Eye (tissue), 1 donor: ENCODE measurements around the gene NCAPH2.

ENCODE experiments used
- DNase-seq: peaks from one replicate; pipeline ENCODE4 v3.0.0-alpha.2; 2015

The NCAPH2 gene

GRCh38 chr22:50507991-50508884, at the start of gene NCAPH2:
TSS of gene NCAPH2 (plus strand) at chr22:50508224. CDS start at chr22:50508338, 114 bp downstream.
- DNase-seq: peak; percentile 99

GRCh38 chr22:50459016-50459415, 49.0 kb upstream of the NCAPH2 start:
- no peak for DNase-seq

DNA sequence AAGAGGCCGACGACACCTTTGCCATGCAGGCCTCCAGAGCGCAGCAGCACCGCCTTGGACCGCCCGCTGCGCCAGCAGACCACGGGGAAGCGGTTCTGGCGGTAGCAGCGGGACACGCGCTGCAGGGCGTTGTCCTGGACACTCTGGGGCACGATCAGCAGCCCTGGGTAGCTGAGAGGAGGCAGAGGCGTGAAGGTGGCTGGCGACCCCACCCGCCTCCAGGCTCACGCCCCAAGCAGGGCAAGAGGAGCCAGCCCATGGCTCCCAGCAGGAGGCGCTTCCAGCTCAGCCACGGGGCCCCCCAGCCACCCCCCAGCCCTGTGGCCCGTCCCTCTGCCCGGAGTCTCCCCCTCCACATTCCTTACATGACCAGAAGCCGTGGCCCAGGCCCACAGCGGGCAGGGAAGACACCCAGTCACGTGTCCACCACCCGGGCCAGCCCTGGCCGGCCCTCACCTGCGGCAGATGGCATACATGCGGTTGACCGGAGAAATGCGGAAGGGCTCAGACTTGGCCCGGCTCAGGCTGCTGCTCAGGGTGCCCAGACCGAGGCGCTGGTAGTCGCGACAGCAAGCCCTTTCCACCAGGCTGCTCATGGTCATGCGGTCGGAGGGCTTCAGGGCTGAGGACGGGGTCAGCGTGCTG, 48.4 kb upstream of the NCAPH2 start:
- no peak for DNase-seq

- no peak for DNase-seq
Observed at GRCh38 chr22:50460938-50461337, 47.1 kb upstream of the NCAPH2 start.

- no peak for DNase-seq
Observed at GRCh38 chr22:50461536-50461935, 46.5 kb upstream of the NCAPH2 start.

DNA sequence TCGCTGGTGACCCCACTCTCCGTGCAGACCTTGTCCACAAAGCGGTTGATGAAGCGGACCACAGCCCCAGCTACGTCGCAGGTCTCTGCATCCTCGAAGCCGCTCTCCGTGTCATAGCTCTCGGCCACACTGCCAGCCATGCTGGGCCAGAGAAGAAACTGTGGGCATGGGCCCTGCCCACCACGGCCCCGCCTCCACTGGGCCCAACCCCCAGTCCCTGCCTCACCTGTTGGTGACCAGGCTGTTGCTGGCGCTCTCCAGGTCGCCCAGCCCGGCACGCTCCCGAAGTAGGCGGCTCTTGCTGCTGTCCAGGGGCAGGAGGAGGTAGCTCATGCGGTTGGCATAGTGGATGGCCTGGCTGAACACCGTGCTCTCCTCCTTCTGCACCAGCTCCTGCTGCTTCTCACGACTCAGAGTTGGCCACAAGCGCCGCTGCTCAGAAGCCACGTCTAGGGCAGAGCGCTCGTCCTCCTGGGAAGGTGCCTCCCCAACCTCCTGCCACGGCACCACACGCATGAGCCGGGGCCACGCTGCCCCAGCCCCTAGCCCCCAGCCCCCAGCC, 46.0 kb upstream of the NCAPH2 start:
- no peak for DNase-seq

DNA sequence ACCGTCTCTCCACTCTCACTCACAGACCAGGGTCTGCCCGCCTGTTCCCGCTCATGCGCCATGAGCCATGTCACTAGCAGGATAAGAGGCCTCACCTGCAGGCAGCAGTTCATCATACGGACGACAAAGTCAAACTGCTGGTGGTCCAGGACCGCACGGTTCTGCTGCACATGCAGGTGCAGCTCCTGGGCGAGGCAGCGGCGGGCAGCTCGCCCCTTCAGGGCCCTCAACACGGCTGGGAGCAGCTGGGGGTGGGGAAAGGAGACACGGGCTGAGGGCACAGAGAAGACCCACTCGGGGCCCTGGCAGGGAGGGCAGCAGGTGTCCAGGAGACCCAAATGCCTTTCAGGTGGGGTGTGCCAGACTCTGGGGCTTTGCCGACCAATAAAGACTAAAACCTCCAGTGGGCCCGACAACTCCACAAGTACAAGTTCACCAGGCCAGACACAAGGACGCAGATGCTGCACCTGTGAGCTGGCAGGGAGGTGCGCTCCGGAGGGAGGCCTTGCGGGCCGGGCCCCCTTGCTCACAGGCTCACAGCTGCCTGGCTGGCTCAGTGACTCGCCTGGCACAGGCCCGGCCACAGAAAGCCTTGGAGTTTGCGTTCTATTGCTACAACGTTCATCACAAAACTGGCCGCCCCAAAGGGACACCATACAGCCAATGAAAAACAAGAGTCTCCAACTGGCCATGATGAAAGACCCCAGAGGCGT, 44.7 kb upstream of the NCAPH2 start:
- DNase-seq: no peak

- no peak for DNase-seq
Observed at GRCh38 chr22:50464451-50464850, 43.6 kb upstream of the NCAPH2 start.

- DNase-seq: no peak
Observed at GRCh38 chr22:50465066-50465930, 42.7 kb upstream of the NCAPH2 start.

DNA sequence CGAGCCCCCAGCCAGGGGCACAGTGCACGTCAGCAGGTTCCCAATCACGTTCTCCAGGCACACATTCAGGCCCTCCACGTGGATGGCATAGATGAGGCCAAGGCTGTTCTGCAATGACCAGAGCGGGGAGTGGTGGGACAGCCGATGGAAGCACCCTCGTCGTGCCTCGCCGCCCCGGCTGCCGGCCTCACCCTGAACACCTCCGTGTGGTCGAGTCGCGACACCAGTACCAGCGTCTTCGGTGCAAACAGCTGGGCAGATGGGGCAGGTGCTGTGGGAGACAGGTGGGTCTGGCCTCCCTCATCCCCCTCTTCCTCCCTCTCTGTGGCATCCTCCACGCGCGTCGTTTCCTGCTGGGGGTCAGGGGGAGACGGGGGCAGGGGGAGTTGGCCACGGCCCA, 40.7 kb upstream of the NCAPH2 start:
- no peak for DNase-seq

DNA sequence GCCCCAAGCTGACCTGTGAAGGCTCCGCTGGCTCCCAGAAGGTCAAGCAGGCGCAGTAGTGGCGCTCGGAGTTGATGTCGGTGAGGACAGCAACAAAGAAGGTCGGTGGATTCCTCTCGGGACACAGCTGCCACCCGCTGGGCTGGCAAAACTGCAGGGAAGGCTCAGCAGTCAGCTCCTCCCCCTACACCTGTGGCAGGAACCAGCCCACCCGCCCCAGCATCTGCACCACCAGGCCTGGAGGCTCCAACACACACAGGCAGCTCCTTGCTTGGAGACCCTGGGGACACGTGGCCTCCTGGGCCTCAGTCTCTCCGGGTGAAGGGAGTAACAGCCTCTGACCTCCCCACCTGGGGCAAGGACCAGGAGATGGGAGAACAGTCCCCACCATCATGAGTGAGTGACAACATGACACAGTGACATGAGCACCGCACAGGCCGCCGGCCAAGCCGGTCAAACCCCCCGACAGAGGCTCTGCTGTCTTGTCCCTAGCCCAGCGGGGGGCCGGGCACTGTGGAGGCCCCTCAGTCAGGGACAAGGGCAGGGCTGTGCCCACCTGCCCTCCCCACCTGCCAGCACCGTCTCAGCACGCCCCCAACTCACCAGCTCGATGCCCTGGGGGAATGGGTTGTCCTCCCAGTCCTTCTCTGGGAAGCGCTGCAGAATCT, 40.1 kb upstream of the NCAPH2 start:
- DNase-seq: no peak

DNA sequence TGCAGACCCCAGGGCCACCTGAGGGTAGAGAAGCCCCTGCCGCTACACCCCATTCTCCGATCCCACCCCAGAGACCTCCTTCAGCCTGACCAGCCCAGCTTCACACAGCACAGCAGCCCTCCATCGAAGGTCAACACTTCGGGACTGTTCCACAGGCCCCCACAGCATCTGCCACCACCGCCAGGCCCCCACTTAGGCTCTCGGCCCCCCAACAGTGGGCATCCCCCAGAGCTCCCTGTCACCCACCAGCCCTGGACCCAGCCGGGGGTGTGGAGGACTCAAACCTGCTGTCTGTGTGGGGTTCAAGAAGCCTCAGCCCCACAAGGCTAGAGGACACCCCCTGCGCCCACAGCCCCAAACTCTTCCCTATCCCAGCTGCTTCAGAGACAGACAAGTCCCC, 39.4 kb upstream of the NCAPH2 start:
- no peak for DNase-seq

DNA sequence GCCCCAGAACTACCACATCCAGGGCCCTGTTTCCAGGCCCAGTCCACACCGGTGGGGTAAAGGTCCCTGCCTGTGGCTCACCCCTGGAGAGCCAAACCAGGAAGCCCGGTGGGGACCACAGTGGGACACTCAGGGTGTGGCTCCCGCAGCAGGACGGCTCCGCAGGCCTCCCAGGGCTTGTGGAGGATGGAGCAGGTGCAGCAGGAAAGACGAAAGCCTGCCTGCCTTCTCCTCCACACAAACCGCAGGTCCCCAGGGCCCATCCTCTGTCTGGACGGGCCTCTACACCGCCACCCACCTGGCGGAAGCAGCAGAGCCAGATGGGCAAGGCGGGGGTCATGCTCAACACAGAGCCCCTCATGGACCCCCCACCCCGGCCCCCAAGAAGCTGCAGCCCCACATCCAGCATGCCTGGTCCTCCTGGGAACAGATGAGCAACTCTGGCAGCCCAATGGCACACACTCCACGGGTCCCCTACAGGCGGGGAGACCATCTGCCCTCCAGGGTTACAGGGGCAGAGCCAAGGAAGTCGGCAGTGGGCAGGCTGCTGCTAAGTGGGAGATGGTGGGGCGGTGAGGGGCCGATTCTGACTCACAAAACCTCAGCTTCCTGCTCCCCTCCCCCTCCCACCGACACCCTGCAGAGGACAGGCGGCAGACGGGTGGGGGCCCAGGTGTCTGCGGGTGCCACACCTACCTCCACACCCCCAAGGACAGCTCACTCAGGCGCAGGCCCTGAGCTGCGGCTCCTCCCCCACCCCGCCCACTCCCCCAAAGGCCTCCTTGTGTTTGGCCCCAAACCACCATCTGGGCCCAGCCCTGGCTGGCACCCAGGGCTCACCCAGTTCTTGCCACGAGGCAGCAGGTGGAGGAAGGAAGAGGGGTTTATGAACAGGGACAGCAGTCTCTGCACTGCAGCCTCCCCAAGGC, 38.4 kb upstream of the NCAPH2 start:
- no peak for DNase-seq

GRCh38 chr22:50470491-50470890, 37.5 kb upstream of the NCAPH2 start:
- DNase-seq: no peak

GRCh38 chr22:50471197-50471847, 36.7 kb upstream of the NCAPH2 start:
- DNase-seq: no peak

- DNase-seq: no peak
Observed at GRCh38 chr22:50471962-50472361, 36.1 kb upstream of the NCAPH2 start.

DNA sequence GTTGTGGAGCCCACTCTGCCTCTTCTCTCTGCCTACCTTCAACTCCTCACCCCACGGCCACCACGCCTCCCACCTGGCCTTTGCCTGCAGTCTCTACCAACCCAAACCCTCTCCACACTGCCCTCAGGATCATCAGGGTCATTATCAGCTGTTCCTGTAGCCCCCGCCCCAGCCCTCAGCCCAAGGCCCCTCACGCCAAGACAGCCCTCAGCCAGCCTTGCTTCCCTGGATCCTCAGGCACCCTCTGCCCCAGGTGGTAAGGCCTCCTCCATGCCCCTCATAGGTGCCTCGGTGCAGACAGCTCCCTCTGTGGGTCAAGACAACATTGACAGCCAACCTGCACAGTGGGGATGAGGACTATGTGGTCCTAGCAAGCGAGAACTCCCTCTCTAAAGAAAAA, 34.9 kb upstream of the NCAPH2 start:
- DNase-seq: no peak

DNA sequence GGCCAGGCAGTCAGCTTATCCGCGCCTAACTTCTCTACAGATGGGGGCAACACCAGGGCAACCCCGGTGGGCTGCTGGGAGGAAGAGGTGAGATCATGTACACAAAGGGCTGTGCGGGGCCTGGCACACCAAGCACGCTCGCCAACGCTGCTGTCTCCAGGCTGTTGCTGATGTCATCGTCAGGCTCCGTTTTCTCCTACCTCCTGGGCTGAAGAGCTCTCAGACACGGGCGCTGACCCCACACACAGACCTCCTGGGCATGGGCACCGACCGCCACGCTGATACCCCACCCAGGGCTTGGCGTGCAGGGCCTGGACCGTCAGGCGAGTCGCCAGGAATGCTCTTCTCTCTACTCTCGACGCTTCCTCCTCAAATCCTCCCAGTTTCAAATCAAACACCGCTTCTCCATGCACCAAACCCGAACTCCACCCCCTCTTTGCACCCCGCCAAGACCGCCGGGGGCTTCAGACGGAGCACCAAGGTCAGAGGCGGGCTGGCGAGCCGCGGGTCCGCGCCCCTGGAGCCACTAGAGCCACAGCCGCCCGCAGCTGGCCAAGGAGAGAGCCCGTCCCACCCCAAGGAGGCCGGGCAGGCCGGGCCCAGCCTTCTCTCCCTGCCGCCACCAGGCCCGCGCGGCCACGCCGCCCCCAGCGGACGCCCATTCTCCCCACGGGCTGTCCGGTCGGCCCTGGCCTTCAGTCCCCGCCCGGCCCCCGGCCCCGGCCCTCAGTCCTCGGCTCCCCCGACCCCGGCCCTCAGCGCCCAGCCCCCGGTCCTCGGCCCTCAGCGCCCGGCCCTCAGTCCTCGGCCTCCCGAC, 34.0 kb upstream of the NCAPH2 start:
- peak; percentile 53 for DNase-seq
